ENCODE results near the gene PDE4D.

GRCh38 chr5:59423021-59423420, 470.5 kb downstream of the PDE4D start:
- TF ChIP-seq CTCF (conservative IDR thresholded peaks at IDR 0.05; ENCODE audit: low read length) (no peak), EZH2phosphoT487 (IDR thresholded peaks at IDR 0.05; ENCODE audit: borderline replicate concordance, low read depth, low read length) (no peak)
